ENCODE results near the gene PLVAP. TPM values are rescaled to one million over a fixed set of nuclear protein-coding genes. Genes with fewer than 3 reads are reported as not detected.

The PLVAP gene
- total RNA-seq, 1 experiment from 2014 or later: not detected

GRCh38 chr19:17393002-17393401, 15.9 kb upstream of the PLVAP start:
- H3K9me3 ChIP-seq (ENCODE audit: control insufficient read depth, low read depth, low read length): no peaks in the 10 kb centered on the region
- no peak overlapping the region for H2BK120ac ChIP-seq (ENCODE audit: low read depth, low read length, poor library complexity, severe bottlenecking)
- Mint-ChIP-seq H3K27me3 (ENCODE audit: low read depth) (peaks cover 22% of the 10 kb centered on the region), H3K4me1 (peaks cover 12 to 14% of the 10 kb centered on the region in 2 experiments), H3K36me3 (ENCODE audit: insufficient read depth in 1 of 3, low read depth in 3 of 3) (peaks cover 3 to 10% (median 5%) of the 10 kb centered on the region in 3 experiments; a peak in 5 of 7 replicates), H3K4me3 (peak overlapping the region in 1 of 2 experiments; percentile 6; a peak in 1 of 5 replicates), H3K27ac (no peak overlapping the region), H3K9me3 (peaks cover 9 to 10% of the 10 kb centered on the region in 2 experiments)
- H3K18ac ChIP-seq (ENCODE audit: insufficient read length, low read depth, low read length): no peak overlapping the region
- no peak overlapping the region for H2AK5ac ChIP-seq (ENCODE audit: insufficient read length, low read length)
- no peak overlapping the region for H2BK20ac ChIP-seq (ENCODE audit: low read depth, low read length, poor library complexity, severe bottlenecking)
- no peak overlapping the region for H3K9ac ChIP-seq (ENCODE audit: extremely low read depth, insufficient read length, low read length)
- H2BK12ac ChIP-seq (ENCODE audit: insufficient read length, low read depth, low read length): no peak overlapping the region
- H3K23me2 ChIP-seq (ENCODE audit: insufficient read length, low read depth, low read length, poor library complexity, severe bottlenecking): peaks cover 14% of the 10 kb centered on the region
- H3K79me2 ChIP-seq (ENCODE audit: insufficient read depth, low read length): no peaks in the 10 kb centered on the region
- H4K8ac ChIP-seq (replicated peaks; ENCODE audit: insufficient read length, low read depth, low read length): no peak overlapping the region
- H3K27ac ChIP-seq (ENCODE audit: insufficient read length, low read depth, low read length): no peak overlapping the region
- no peak overlapping the region for H3K4me2 ChIP-seq (ENCODE audit: insufficient read depth, insufficient read length, low read length)
- H4K91ac ChIP-seq (ENCODE audit: insufficient read length, low read depth, low read length): no peak overlapping the region
- no peaks in the 10 kb centered on the region for H3K27me3 ChIP-seq (ENCODE audit: insufficient read depth, low read length)
- no peak overlapping the region for H3K23ac ChIP-seq (ENCODE audit: insufficient read length, low read depth, low read length)
- no peak overlapping the region for H2AFZ ChIP-seq (ENCODE audit: low read length)
- TF ChIP-seq CTCF (conservative IDR thresholded peaks at IDR 0.05): no peak
- WGBS (ENCODE audit: extremely low coverage, insufficient read length, low lambda C conversion rate): no CpG with 5 or more reads among the region's 2 CpGs
- H4K5ac ChIP-seq (ENCODE audit: insufficient read length, low read depth, low read length): no peak overlapping the region
- no peak for DNase-seq
- H2BK5ac ChIP-seq (ENCODE audit: insufficient read length, low read length): no peak overlapping the region
- no peak overlapping the region for H3K56ac ChIP-seq (ENCODE audit: insufficient read length, low read depth, low read length)
- no peak overlapping the region for H3T11ph ChIP-seq (ENCODE audit: low read length)
- H3K14ac ChIP-seq (ENCODE audit: insufficient read depth, low read length): no peak overlapping the region
- no peak overlapping the region for H2BK15ac ChIP-seq (ENCODE audit: low read depth, low read length)
- no peak overlapping the region for H3K4ac ChIP-seq (ENCODE audit: low read depth, low read length)
- H3K79me1 ChIP-seq (ENCODE audit: insufficient read depth, low read depth, low read length, poor library complexity, severe bottlenecking): no peaks in the 10 kb centered on the region
- no peaks in the 10 kb centered on the region for H4K20me1 ChIP-seq (ENCODE audit: control insufficient read depth, insufficient read depth, insufficient read length)
- no peaks in the 10 kb centered on the region for H3K4me1 ChIP-seq (ENCODE audit: insufficient read depth, low read length)
